ENCODE measurements around the gene RAB5B. TPM values are rescaled to one million over a fixed set of nuclear protein-coding genes. Genes with fewer than 3 reads are reported as not detected.

The RAB5B gene
- total RNA-seq, 1 experiment from 2014 or later: 44.5 TPM

DNA sequence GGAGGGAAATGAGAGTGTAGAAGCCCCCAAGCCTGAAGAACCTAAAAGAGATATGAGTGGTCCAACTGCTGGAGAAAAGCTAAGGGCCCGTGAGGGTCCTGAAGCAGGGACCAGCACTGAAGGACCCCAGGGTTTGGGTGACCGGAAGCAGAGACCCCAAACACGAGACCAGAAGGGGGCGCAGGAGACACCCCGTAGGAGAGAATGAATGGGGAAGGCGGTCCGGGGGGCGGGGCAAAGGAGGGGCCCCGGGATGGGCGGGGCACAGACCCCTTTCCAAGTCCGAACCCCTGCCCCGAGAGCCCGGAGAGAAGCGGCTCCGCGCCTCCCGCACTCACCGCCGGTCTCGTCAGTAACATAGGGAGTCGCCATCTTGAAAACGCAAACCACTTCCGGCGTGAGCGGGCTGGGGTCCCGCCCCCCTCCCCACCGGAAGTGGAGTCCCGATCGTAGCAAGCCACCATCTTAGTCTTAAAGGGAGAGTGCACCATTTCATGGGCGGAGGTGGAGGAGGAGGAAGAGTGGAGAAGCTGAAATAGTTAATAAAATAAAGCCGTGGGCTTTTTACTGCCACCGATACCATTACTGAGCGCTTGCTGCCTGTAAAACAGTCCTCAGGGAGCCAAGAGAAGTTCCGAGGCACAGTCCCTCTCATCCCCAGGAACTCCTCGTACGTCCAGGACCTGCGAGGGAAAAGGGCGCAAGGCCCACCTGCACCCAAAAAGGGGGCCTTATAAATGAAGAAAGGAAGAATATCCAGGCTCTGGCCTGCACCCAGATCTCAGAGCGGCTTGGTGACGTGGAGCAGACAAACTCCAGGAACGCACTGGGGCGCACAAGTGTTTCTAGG, 46.9 kb upstream of the RAB5B start:
- Histone ChIP-seq H3K27me3 (ENCODE audit: insufficient read depth, low read length) (no peaks in the 10 kb centered on the region), H2AFZ (ENCODE audit: low read depth, low read length, poor library complexity, severe bottlenecking) (peak overlapping the region; percentile 4), H4K20me1 (ENCODE audit: insufficient read depth) (no peaks in the 10 kb centered on the region), H3K4me1 (ENCODE audit: control insufficient read depth in 1 of 2, insufficient read depth in 2 of 2, low read length in 2 of 2) (peaks cover 23 to 61% of the 10 kb centered on the region in 2 experiments), H3K9me2 (ENCODE audit: insufficient read depth) (no peaks in the 10 kb centered on the region), H3K4me2 (ENCODE audit: low read length) (peak overlapping the region; percentile 89), H3K79me2 (ENCODE audit: insufficient read depth, low read length) (peaks cover 52% of the 10 kb centered on the region), H3K9me3 (ENCODE audit: control insufficient read depth in 1 of 2, insufficient read depth in 1 of 2, low read depth in 1 of 2, low read length in 2 of 2) (no peaks in the 10 kb centered on the region), H3K9ac (ENCODE audit: low read length) (peak overlapping the region; percentile 86), H3K36me3 (ENCODE audit: control insufficient read depth in 1 of 2, insufficient read depth in 2 of 2, low read length in 2 of 2) (no peaks in the 10 kb centered on the region), H3K27ac (ENCODE audit: low read depth, low read length) (peak overlapping the region; percentile 97), H3K4me3 (replicated peaks in 1 of 2; ENCODE audit: low read depth in 1 of 2, low read length in 2 of 2) (peak overlapping the region; percentile 80 to 99)
- no peak for TF ChIP-seq EZH2 (IDR thresholded peaks at IDR 0.05)
- TF ChIP-seq POLR2A (IDR thresholded peaks at IDR 0.05; ENCODE audit: borderline replicate concordance, extremely low read depth, insufficient read depth, insufficient read length): peak; percentile 20
- TF ChIP-seq POLR2AphosphoS5 (IDR thresholded peaks at IDR 0.05; ENCODE audit: low read depth, low read length): peak; percentile 88
- TF ChIP-seq YY1 (IDR thresholded peaks at IDR 0.05; ENCODE audit: extremely low read depth, insufficient replicate concordance, low read depth, low read length): peak; percentile 94
- no peak for TF ChIP-seq TCF7L2 (IDR thresholded peaks at IDR 0.05; ENCODE audit: borderline replicate concordance, extremely low read depth, insufficient read depth, insufficient read length)
- TF ChIP-seq, protein P1, sequence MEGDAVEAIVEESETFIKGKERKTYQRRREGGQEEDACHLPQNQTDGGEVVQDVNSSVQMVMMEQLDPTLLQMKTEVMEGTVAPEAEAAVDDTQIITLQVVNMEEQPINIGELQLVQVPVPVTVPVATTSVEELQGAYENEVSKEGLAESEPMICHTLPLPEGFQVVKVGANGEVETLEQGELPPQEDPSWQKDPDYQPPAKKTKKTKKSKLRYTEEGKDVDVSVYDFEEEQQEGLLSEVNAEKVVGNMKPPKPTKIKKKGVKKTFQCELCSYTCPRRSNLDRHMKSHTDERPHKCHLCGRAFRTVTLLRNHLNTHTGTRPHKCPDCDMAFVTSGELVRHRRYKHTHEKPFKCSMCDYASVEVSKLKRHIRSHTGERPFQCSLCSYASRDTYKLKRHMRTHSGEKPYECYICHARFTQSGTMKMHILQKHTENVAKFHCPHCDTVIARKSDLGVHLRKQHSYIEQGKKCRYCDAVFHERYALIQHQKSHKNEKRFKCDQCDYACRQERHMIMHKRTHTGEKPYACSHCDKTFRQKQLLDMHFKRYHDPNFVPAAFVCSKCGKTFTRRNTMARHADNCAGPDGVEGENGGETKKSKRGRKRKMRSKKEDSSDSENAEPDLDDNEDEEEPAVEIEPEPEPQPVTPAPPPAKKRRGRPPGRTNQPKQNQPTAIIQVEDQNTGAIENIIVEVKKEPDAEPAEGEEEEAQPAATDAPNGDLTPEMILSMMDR (IDR thresholded peaks at IDR 0.05 in 2 of 3, conservative IDR thresholded peaks at IDR 0.05 in 1 of 3; ENCODE audit: borderline replicate concordance in 1 of 3, insufficient read depth in 1 of 3, low read depth in 2 of 3, low read length in 2 of 3): peak in 2 of 3 experiments; percentile 69 to 88; a peak in 4 of 6 replicates
- RAD21 ChIA-PET (ENCODE audit: low non-redundant PET in 1 of 2, low total read pairs in 2 of 2, uncharacterized antibody in 2 of 2, unreplicated experiment in 2 of 2): interaction anchor here in 1 of 2 experiments (1.6 kb wide), 1 partner anchor 98 kb away, joined by 3 read pairs; the partner anchor contains the start of gene DNAJC14
- ATAC-seq (peak; percentile 62), DNase-seq (ENCODE audit: low read depth, low spot score) (peak; percentile 89)
- intact Hi-C loops (cut with micrococcal nuclease): loop anchor here (1.0 to 2.0 kb wide), 2 partner anchors 98 to 189 kb away; partner anchors contain the start of gene DNAJC14
- POLR2A ChIA-PET: interaction anchor here (0.8 to 2.8 kb wide), 5 partner anchors 13 to 110 kb away, joined by 3 to 21 read pairs (median 4); partner anchors contain the start of genes DNAJC14, ORMDL2, RAB5B and SARNP
- BruUV-seq (replicated peaks): TSS peak; percentile 73
- CTCF ChIA-PET: interaction anchor here (1.0 to 2.6 kb wide), 7 partner anchors 10 to 190 kb away, joined by 3 to 9 read pairs (median 3); partner anchors contain the start of genes ORMDL2 and SARNP
